NCI-H1417 (cell line): ENCODE results near the gene NME1.
"Not testable (repeated sequence)": the region's sequence is repeated elsewhere in the genome, so short reads cannot be mapped to it uniquely, and the experiment has no call there.

Source experiments
- DNase-seq, 3 experiments: peaks; one replicate each; lab custom pipeline; 2025; lab: John Stamatoyannopoulos, UW

The NME1 gene

DNA sequence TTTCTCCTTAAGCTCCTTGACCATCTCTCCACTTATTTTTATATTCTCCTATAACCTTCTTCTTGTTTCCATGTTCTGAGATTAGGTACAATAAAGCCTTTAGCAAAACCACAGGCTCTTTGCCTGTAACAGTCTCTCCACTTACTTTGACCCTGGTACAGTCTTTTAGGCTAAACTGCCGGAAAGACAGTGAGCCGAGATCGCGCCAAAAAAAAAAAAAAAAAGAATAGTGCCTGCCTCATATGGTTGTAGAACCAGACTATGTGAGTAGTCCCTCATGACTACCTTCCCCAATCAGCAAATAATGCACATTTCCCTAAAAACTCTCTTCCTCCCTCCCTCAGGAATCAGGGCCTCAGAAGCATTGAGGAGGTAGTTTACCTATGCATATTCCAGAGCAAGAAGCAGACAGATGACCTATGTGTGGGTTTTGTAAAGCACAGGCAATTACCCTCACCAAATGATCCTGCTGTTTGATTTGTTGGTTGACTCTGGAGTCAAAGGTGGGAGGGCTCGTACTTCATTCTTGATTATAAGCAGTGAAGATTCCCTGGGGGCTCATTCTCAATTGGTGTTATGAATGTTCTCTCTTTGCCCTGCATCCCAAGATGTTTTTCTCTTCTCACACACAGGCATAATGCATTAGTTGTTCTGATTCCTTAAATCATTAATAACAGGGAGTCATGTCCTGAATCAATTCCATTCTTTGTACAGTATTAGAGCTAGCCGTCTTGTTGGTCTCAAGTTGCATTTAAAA is 8.9 kb upstream of the NME1 start:
- peak; percentile 20 to 84 (median 51) for DNase-seq

DNA sequence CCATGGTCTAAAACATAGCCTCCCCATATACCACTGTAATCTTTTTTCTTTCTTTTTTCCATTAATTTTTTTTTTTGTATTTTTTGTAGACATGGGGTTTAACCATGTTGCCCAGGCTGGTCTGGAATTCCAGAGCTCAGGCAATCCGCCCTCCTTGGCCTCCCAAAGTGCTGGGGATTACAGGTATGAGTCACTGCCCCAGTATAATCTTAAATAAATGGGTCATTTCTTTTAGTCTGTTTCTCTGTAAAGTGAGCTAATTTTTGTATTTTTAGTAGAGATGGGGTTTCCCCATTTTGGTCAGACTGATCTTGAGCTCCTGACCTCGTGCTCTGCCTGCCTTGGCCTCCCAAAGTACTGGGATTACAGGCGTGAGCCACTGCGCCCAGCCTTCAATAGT is 5.7 kb upstream of the NME1 start:
- DNase-seq = no peak

DNA sequence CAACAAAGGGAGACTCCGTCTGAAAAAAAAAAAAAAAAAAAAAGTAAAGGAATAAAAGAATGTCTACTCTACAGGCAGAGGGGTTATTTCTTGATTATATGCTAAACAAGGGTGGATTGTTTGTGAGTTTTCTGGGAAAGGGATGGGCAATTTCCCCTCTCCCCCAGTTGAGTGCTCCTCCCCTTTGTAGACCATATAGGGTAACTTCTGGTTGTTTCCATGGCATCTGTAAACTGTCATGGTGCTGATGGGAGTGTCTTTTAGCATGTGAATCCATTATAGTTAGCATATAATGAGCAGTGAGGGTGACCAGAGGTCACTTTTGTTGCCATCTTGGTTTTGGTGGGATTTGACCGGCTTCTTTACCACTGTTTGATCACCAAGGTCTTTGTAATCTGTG is 4.2 kb upstream of the NME1 start:
- DNase-seq = no peak

DNA sequence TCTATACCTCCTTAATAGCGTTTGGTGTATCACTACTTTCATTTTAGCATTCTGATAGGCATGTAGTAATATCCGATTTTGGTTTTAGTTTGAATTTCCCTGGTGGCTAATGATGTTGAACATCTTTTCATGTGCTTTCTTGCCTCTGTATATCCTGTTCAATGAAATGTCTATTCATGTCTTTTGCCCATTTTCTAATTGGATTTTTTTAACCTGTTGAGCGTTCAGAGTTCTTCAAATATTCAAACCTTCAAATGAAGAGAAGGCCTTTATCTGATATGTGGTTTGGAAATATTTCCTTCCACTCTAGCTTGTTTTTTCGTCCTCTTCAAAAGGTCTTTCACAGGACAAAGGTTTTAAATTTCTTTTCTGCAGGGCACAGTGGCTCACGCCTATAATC is 2.4 kb upstream of the NME1 start:
- DNase-seq = no peak

DNA sequence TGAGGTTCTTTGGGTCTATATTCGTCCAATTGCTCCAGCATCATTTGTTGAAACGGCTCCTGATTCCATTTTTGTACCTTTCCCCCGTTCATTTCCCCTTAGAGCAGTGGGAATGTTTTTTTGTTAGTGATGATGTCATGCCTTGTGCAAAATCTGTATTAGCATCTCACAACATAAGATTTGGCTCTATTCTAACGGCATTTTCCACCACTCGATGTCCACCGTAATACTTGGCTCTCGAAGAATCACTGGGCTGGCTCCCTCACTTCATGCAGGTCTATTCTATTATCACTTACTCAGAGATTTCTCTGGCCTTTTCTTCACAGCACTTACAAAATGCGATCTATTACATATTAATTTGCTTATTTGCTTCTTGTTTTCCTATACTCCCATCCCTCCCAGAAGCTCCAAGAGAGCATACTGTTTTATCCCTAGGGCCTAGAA is 571 bp upstream of the NME1 start:
- DNase-seq = no peak

DNA sequence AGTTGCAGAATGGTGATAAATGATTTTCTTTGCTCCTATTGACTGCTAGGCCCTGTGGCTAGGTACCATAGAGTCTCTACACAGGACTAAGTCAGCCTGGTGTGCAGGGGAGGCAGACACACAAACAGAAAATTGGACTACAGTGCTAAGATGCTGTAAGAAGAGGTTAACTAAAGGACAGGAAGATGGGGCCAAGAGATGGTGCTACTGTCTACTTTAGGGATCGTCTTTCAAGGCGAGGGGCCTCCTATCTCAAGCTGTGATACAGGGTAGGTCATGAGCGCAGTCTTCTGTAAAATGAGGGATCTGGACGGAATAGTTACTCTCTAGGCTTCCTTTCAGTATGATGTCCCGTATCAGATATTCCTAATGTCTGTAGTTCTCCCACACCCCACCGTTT is 817 bp downstream of the NME1 start:
- DNase-seq = no peak

DNA sequence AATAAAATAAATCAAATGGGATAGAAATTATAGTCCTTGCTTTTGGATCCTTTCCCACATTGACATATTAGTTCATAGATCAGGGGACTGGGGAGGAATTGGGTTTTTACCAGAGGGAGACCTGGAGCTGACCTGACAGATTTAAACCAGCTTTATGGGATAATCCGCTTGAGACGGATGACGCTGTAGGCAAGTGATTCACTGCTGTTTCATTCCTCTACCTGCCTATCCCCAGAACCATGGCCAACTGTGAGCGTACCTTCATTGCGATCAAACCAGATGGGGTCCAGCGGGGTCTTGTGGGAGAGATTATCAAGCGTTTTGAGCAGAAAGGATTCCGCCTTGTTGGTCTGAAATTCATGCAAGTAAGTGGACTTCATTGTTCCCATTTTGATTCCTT is 2.1 kb downstream of the NME1 start:
- DNase-seq = no peak

DNA sequence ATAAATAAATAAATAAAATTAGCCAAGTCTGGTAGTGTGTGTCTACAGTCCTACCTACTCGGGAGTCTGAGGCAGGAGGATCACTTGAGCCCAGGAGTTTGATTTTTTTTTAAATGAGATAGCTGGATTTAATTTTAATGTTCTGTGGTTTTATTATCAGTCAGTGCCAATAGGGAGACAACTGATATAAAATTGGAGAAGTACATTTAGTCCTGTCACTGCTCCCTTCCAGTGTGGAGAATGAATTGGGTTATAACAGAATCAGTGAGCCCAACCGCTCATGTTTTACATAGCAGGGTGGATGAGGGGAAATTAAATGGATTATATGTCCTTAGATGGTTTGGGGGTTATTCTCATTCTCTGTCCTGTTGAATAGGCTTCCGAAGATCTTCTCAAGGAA is 6.2 kb downstream of the NME1 start:
- DNase-seq = no peak

DNA sequence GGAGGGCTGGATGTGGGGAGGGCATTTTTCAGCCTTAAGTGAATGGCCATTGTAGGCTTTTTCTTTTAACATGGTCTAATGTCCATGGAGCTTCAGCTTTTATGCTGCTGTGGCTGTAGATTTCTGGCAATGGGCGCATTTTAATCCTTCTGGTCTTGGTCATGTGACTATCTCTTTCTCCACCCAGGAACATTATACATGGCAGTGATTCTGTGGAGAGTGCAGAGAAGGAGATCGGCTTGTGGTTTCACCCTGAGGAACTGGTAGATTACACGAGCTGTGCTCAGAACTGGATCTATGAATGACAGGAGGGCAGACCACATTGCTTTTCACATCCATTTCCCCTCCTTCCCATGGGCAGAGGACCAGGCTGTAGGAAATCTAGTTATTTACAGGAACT is 8.2 kb downstream of the NME1 start:
- DNase-seq = no peak

DNA sequence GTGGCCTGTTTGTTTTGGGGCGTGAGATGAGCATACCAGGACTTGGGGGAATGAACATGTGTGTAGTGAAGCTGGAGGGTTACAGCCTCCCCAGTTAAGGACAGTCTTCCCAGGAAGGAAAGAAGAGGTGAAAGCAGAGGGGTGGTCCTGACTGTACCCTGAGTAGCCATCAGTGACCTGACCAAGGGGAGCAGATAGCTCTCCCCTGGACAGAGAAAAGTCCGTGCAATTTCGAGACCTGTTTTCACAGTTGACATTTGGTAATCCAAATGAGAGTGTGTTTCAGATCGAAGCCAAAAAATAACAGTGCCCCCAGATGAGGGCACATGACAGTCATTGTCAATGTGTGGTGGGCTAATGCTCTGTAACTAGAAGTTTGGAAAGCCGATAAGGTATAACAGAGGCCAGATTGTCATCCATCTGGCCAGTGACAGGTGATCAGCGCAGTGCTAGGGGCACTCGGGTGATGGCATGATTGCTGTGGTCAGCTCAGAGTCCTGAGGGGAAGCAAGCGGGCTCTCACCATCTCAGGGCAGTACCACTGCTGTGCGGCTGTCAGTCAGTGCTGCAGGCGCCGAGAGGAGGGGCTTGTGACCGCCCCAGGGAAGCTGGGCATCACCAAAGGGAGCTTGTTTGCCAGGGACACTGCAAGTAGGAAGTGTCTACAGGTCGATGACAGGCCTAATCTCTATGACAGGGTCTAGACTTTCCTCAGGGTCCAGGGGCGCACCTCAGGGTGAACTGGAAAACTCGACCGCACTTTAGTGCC is 11.7 kb downstream of the NME1 start:
- peak in 2 of 3 experiments; percentile 40 to 46 for DNase-seq

DNA sequence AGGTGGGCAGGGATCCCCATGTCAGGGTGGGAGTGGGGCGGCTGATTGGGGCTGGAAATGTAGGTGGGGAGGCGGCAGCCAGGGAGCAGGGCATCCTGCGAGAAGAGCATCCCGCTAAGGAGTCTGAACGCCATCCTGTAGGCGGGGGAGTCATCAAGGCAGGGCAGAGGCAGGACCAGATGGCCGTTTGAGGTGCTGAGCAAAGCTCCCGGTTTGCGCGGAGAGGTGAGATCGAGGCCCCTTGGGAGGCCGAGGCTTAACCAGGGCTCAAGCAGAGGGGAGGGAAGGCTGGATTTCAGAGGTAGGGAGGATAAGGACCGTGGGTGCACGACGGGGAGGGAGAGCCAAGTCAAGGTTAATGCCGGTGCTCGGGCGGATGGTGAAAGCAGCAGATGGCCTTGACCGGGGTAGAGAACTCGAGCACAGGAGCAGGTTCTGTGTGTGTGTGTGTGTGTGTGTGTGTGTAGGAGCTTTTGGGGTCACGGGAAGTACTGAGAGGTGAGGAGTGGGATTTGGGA is 12.4 kb downstream of the NME1 start:
- peak in 2 of 3 experiments; percentile 48 to 59 for DNase-seq

DNA sequence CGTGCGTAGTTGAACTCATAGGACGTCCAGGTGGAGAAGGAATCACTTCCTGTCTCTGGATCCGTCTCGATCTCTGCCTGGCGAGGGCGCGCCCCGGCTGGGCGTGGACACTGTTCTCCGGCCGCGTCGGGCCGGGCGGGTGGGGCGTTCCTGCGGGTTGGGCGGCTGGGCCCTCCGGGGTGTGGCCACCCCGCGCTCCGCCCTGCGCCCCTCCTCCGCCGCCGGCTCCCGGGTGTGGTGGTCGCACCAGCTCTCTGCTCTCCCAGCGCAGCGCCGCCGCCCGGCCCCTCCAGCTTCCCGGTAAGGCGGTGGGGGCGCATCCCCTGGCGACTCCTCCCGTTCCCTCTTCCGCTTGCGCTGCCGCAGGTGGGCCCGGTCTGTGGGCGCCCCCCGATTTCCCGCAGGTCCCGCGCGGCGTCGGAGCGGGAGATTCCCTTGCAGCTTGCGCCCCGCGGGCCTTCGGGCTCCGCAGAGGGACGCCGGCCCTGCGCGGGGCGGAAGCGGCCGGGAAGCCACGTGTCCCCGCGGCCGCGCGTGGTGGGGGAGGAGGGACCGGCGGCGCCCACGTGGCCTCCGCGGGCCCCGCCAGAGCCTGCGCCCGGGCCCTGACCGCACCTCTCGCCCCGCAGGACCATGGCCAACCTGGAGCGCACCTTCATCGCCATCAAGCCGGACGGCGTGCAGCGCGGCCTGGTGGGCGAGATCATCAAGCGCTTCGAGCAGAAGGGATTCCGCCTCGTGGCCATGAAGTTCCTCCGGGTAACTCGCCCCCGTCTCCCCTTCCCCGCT is 13.0 kb downstream of the NME1 start, which contains the start of gene NME2:
Gene NME2 (plus strand): TSS at position 214 of the 789 bp plus-strand sequence. CDS start 420 bp downstream, at position 634.
- peak; percentile 71 to 87 (median 84) for DNase-seq

DNA sequence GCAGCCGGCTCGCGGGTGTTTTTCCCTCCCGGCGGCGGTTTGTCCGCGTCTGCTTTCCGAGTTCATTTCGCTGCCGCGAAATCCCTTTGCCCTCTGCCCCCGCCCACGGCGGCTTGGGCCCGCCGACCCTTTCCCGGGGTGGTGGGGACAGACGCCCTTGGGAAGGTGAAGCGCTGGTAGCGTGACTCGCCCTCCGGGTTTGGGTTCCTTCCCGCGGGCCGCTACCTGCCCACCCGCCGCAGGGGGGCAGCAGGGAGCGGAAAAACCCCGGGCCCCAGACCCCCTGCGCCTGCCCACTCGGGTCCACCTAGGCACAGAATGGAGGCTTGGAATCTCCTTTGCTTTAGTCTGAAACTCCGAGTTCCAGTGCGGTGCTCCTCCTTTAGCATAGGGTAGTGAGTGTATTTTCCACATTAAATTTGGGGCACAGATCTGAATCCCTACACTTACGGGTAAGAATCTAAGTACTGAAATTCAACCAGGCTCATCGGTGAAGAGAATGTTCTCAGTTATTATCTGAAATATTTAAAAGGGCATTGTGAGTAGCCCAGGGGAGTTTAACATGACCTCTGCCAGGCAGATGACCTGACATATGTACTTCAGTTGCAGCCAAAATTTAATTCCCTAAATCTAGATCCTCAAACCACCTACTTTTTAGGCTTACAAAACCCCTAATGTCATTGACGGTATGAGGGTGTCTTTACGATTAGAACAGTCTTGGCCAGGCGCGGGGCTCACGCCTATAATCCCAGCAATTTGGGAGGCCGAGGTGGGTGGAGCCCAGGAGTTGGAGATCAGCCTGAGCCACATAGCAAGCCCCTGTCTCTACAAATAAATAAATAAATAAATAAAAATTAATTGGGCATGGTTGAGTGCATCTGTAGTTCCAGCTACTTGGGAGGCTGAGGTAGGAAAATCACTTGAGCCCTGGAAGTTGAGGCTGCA is 13.9 kb downstream of the NME1 start:
- peak in 1 of 3 experiments; percentile 77 for DNase-seq

DNA sequence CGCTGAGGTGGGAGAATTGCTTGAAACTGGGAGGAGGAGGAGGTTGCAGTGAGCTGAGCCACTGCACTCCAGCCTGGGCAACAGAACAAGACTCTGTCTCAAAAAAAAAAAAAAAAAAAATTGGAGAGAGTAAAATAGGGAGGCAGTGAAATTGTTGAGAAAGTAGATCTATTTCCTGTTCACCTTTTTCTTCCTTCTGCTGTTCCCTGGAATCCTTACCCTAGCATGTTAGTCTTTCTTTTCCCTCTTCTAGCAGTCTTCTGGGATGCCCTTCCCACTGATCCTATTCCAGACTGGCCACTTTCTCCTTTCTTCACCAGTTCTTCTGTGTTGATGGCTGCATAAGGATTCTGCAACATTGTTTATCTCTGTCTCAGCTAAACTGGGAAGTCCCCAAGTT is 16.0 kb downstream of the NME1 start:
- DNase-seq = no peak

DNA sequence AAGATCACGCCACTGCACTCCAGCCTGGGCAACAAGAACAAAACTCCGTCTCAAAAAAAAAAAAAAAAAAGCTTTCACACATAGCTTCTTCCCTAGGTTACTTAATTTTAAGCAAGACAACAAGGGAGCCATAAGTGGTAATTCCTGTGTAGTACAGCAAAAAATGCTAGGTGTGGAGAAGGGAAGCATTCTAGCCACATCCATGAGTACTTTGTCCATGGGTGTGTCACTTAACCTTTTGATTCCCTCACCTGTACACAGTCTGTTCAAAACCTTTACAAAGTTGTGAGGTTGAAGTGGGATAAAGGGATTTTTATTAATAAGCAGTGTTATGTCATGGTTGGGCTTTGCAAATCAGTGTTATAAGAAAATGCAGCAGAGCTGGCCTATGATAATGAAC is 17.4 kb downstream of the NME1 start:
- DNase-seq = no peak

DNA sequence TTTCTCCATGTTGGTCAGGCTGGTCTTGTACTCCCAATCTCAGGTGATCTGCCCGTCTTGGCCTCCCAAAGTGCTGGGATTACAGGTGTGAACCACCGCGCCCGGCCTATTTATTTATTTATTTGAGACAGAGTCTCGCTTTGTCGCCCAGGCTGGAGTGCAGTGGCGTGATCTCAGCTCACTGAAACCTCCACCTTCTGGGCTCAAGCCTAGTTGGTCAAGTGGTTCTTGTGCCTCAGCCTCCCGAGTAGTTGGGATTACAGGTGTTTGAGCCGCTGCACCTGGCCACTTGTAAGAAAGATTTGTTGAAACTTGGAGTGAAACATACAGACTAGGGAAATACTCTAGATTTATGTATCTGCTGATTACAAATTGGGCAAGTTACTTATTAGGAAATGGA is 18.7 kb downstream of the NME1 start:
- DNase-seq = not testable (repeated sequence)

DNA sequence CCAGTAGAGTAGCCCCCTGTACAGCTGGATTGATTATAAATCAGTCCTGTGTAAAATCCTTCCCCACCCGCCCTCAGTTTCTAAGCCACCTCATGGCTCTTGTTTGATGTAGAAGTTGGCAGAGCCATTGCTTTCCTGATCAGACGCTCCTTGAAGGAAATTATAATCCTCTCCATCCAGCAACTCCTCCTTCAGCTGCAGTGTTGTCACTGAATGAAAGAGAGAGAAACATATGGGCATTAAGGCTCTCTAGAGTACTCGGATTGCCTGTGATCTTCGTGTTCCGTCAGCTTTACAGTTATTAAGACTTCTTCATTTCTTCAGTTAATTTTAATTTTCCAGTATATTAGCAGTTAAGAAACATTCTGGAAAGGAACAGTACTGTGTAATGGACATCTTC is 27.1 kb downstream of the NME1 start:
- no peak for DNase-seq

DNA sequence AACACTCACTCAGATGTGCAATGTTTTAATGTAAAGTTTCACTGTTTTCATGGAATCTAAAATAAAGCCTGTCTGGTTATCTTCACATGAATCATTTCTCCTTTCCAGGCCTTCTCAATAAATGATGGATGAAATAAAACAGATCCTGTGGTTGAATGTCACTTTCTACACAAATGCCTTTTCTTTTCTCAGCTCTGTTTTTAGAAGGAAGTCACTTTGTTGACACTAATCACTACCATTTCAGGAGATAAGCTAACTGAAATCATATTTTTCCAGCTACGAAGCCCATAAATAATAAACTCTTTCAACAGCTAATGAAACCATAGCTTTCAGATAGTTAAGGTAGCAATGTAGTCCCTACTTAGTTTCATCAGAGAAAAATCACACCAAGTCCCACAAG is 30.8 kb downstream of the NME1 start:
- no peak for DNase-seq

DNA sequence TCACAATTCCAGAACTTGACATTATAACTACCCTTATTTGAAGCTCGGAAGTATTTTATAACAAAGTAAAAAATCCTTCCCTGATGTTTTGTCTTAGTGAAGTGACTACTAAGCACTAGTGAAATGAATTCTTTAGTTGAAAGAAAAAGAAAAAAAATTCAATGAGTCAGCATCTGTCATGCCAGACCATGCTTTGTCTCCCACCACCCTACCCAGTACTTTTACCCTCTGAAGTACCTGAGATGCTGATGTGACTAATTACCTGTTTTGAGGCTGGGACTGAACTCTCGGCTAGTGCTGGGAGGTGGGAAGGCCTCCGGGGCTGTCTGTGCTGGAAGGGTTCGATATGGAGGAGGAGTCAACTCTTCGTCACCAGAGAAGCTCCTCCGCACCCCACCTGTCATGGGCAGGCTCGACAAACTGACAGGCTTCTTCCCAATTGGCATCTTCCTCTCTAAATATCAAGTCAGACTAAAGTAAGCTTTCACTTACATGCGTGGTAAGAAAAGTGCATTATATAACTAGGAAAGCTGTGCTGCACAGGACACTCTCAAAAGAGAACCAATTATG is 32.5 kb downstream of the NME1 start:
- no peak for DNase-seq

DNA sequence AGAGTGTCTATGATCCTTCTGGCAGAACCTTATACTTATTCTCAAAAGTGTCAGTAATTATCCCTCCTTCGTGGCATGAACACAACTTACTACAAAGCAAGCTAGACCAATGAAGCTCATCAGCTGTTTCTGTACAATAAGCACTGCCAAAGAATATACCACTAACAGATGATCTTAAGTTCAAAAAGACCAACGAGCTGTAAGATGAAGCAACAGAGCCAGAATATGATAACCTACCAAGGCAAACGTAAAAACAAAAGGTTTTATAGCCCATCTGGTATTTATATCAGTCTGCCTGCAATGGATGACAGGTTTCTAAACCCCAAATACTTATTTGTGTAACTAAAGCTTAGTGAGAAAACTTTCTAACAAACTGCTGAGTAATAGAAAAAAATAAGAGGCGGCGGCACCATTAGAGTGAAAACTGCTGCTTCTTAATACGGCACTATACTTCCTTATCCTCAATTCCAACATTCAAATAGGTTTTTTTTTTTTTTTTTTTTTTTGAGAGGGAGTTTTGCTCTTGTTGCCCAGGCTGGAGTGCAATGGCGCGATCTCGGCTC is 35.0 kb downstream of the NME1 start:
- no peak for DNase-seq
